HG02981 (cell line): Measurements from ENCODE around the gene ZNF573.

Experiments used
- ATAC-seq: cut with Tn5 transposase; IDR thresholded peaks from one replicate; pipeline ENCODE4 v1.9.1; 2021; ENCODE audit warnings: mild to moderate bottlenecking, moderate library complexity; ENCODE audit not compliant: unreplicated experiment

ZNF573 gene

GRCh38 chr19:37695144-37695899, 84.1 kb downstream of the ZNF573 start:
- no peak for ATAC-seq

- ATAC-seq, result no peak
Measured at GRCh38 chr19:37692956-37693620, 86.3 kb downstream of the ZNF573 start.

GRCh38 chr19:37691881-37692504, 87.4 kb downstream of the ZNF573 start:
- no peak for ATAC-seq
